Panc1 (cell line): ENCODE data around the gene PRELID2. TPM values are rescaled to one million over a fixed set of nuclear protein-coding genes. Genes with fewer than 3 reads are reported as not detected.
"Not testable (repeated sequence)": the region's sequence is repeated elsewhere in the genome, so short reads cannot be mapped to it uniquely, and the experiment has no call there.

Experiments
- ATAC-seq: fragments of 200-7000 bp; cut with Tn5 transposase; 2 replicates; pipeline ENCODE4 v1.9.1; 2020; ENCODE audit warnings: mild to moderate bottlenecking, moderate library complexity
- BruUV-seq: library from RNA; stranded (reverse); fragments of 400-500 nt; replicated peaks from 2 replicates; lab custom pipeline; 2021; lab: Mats Ljungman, UMichigan
- CTCF ChIA-PET: fragments of 300-600 bp; sonication (Branson Sonifier 250); formaldehyde crosslinking; loops from one replicate; lab custom pipeline; 2022; ENCODE audit warnings: antibody characterized with exemption; lab: Charles Lee
- POLR2A ChIA-PET: fragments of 300-600 bp; sonication (Branson Sonifier 250); formaldehyde crosslinking; loops from one replicate; lab custom pipeline; 2022; ENCODE audit warnings: antibody characterized with exemption; lab: Charles Lee
- DNase-seq: peaks from one replicate; pipeline ENCODE4 v3.0.0-alpha.2; 2010; ENCODE audit warnings: low read depth, low spot score
- H3K27ac ChIP-seq: 2 replicates; pipeline ENCODE4 v1.5.1; 2011; ENCODE audit warnings: mild to moderate bottlenecking, low read length, inconsistent platforms
- H3K27me3 ChIP-seq: fragments of 200-500 bp; sonication (Bioruptor generic); 2 replicates; pipeline ENCODE4 v1.6.0; 2014; ENCODE audit warnings: low read length, inconsistent platforms; ENCODE audit not compliant: control insufficient read depth, insufficient read depth
- H3K36me3 ChIP-seq: fragments of 200-500 bp; sonication (Bioruptor generic); 2 replicates; pipeline ENCODE4 v1.5.1; 2014; ENCODE audit warnings: inconsistent platforms, mild to moderate bottlenecking, low read length, moderate library complexity; ENCODE audit not compliant: control insufficient read depth, insufficient read depth
- H3K4me1 ChIP-seq: 2 replicates; pipeline ENCODE4 v1.5.1; 2011; ENCODE audit warnings: inconsistent platforms, mild to moderate bottlenecking, low read length, moderate library complexity; ENCODE audit not compliant: control insufficient read depth, insufficient read depth
- H3K4me3 ChIP-seq, 2 experiments: 2 replicates each; pipeline ENCODE4 v1.5.1; 2011 to 2012; ENCODE audit warnings: low read depth in 2 of 2, low read length in 2 of 2, mild to moderate bottlenecking in 2 of 2, inconsistent platforms in 1 of 2, moderate library complexity in 1 of 2
- H3K9me3 ChIP-seq: fragments of 200-500 bp; sonication (Bioruptor generic); 2 replicates; pipeline ENCODE4 v1.5.1; 2014; ENCODE audit warnings: low read depth, mild to moderate bottlenecking, inconsistent platforms, low read length, moderate library complexity; ENCODE audit not compliant: control insufficient read depth, insufficient read depth
- POLR2AphosphoS5 ChIP-seq: IDR thresholded peaks from 2 replicates; pipeline ENCODE4 v1.6.1; 2012; ENCODE audit warnings: mild to moderate bottlenecking, low read depth, low read length, moderate library complexity
- SIN3A ChIP-seq: IDR thresholded peaks from 2 replicates; pipeline ENCODE4 v1.6.1; 2012; ENCODE audit warnings: low read depth, mild to moderate bottlenecking, low read length, moderate library complexity, borderline replicate concordance; ENCODE audit not compliant: insufficient read depth
- TCF7L2 ChIP-seq: IDR thresholded peaks from 2 replicates; pipeline ENCODE4 v1.6.1; 2011; ENCODE audit warnings: mild to moderate bottlenecking, low read depth, low read length, inconsistent platforms
- in situ Hi-C: cut with HindIII; loops from 2 replicates; pipeline ENCODE4 v1.10.0; 2016; ENCODE audit warnings: low sequenced_read_pairs, low pct_unique_long_range_greater_than_20kb
- intact Hi-C: fragments of 100-400 bp; cut with micrococcal nuclease; formaldehyde crosslinking; loops from one replicate; pipeline ENCODE4 v1.10.0; 2022; ENCODE audit not compliant: unreplicated experiment
- total RNA-seq: library from RNA; stranded (reverse); gene quantifications from one replicate; pipeline ENCODE4 v1.2.1, GENCODE V29; 2021; ENCODE audit not compliant: unreplicated experiment
- TF ChIP-seq, protein P1 (sequence below), 2 experiments: IDR thresholded peaks; 2 replicates each; pipeline ENCODE4 v1.6.1; 2011 to 2012; ENCODE audit warnings: low read depth in 2 of 2, control low read depth in 1 of 2, low read length in 1 of 2, mild to moderate bottlenecking in 1 of 2, moderate library complexity in 1 of 2; ENCODE audit not compliant: insufficient read depth in 1 of 2
- TF ChIP-seq, protein P2 (sequence below): fragments of 450-650 bp; IDR thresholded peaks from 2 replicates; pipeline ENCODE4 v1.5.1; 2017; ENCODE audit warnings: mild to moderate bottlenecking

PRELID2 gene
- total RNA-seq, 1 experiment from 2014 or later, result 15.4 TPM

DNA sequence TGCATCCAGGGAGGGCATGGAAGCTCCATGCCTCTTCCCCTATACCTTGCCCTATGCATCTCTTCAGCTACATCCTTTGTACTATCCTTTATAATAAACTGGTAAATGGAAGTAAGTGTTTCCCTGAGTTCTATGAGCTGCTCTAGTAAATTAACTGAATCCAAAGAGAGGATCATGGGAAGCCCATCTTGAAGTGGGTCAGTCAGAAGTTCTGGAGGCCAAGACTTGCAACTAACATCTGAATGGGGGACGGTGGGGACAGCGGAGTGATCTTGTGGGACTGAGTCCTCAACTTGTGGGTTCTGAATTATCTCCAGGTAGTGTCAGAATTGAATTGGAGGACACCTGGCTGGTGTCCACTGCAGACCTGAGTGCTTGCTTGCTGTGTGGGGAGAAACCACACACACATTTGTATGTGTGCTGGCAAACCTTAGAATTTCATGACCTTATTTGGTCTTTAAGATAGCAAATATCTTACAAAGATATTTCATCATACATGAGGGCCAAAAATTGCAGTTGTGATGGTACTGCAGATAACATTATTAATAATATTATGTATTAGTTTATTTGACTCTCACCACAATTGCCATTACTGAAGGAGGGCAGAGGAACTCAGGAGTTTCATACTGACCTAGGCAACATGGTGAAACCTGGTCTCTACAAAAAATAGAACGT lies 5.5 kb upstream of the PRELID2 start:
- Histone ChIP-seq H3K4me1 (peaks cover 4% of the 10 kb centered on the region), H3K36me3 (no peaks in the 10 kb centered on the region), H3K27ac (no peak overlapping the region), H3K9me3 (no peaks in the 10 kb centered on the region), H3K4me3 (no peak overlapping the region), H3K27me3 (no peaks in the 10 kb centered on the region)
- ATAC-seq (no peak), DNase-seq (no peak)
- in situ Hi-C loops (no loop called here), intact Hi-C loops (no loop called here)
- no TSS peak for BruUV-seq
- TF ChIP-seq SIN3A (no peak), TCF7L2 (no peak), POLR2AphosphoS5 (no peak)
- TF ChIP-seq, protein P1, sequence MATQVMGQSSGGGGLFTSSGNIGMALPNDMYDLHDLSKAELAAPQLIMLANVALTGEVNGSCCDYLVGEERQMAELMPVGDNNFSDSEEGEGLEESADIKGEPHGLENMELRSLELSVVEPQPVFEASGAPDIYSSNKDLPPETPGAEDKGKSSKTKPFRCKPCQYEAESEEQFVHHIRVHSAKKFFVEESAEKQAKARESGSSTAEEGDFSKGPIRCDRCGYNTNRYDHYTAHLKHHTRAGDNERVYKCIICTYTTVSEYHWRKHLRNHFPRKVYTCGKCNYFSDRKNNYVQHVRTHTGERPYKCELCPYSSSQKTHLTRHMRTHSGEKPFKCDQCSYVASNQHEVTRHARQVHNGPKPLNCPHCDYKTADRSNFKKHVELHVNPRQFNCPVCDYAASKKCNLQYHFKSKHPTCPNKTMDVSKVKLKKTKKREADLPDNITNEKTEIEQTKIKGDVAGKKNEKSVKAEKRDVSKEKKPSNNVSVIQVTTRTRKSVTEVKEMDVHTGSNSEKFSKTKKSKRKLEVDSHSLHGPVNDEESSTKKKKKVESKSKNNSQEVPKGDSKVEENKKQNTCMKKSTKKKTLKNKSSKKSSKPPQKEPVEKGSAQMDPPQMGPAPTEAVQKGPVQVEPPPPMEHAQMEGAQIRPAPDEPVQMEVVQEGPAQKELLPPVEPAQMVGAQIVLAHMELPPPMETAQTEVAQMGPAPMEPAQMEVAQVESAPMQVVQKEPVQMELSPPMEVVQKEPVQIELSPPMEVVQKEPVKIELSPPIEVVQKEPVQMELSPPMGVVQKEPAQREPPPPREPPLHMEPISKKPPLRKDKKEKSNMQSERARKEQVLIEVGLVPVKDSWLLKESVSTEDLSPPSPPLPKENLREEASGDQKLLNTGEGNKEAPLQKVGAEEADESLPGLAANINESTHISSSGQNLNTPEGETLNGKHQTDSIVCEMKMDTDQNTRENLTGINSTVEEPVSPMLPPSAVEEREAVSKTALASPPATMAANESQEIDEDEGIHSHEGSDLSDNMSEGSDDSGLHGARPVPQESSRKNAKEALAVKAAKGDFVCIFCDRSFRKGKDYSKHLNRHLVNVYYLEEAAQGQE (IDR thresholded peaks at IDR 0.05; ENCODE audit: insufficient read depth in 1 of 2, low read depth in 2 of 2, low read length in 1 of 2), result no peak
- TF ChIP-seq, protein P2, sequence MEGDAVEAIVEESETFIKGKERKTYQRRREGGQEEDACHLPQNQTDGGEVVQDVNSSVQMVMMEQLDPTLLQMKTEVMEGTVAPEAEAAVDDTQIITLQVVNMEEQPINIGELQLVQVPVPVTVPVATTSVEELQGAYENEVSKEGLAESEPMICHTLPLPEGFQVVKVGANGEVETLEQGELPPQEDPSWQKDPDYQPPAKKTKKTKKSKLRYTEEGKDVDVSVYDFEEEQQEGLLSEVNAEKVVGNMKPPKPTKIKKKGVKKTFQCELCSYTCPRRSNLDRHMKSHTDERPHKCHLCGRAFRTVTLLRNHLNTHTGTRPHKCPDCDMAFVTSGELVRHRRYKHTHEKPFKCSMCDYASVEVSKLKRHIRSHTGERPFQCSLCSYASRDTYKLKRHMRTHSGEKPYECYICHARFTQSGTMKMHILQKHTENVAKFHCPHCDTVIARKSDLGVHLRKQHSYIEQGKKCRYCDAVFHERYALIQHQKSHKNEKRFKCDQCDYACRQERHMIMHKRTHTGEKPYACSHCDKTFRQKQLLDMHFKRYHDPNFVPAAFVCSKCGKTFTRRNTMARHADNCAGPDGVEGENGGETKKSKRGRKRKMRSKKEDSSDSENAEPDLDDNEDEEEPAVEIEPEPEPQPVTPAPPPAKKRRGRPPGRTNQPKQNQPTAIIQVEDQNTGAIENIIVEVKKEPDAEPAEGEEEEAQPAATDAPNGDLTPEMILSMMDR, result no peak
- ChIA-PET POLR2A (interaction anchor here (0.8 kb wide), 1 partner anchor 23 kb away, joined by 3 read pairs; no protein-coding TSS in a partner anchor), CTCF (no interaction called here)

DNA sequence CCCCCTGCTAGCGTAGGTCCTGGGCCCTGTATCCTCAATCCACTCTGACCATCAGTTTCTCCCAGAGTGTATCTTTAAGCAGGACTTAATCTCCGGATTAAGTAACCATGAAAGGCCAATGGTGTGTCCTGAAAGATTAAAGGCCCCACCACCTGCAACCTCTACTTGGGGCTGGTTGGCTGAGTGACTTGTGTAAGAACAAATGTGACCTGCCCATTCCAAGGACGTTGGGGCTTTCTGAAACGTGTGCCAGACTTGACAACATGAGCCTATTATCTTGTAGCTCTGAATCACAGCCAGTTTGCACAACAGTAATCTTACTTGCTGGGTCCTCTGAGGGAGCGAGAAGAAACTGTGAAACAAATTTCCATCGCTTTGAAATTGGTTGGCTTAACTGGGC lies 3.1 kb upstream of the PRELID2 start:
- ChIA-PET POLR2A (no interaction called here), CTCF (no interaction called here)
- no peak for TF ChIP-seq POLR2AphosphoS5
- no peak for TF ChIP-seq TCF7L2
- no peak for TF ChIP-seq SIN3A
- TF ChIP-seq, protein P1 (IDR thresholded peaks at IDR 0.05; ENCODE audit: insufficient read depth in 1 of 2, low read depth in 2 of 2, low read length in 1 of 2), result no peak
- TF ChIP-seq, protein P2, result no peak
- no peak overlapping the region for H3K27ac ChIP-seq
- DNase-seq, result no peak
- H3K27me3 ChIP-seq, result no peaks in the 10 kb centered on the region
- intact Hi-C loops (loop anchor here (5.0 kb wide), 1 partner anchor 99 kb away; the partner anchor contains the start of gene SH3RF2), in situ Hi-C loops (no loop called here)
- H3K4me3 ChIP-seq, result no peak overlapping the region
- ATAC-seq, result no peak
- H3K4me1 ChIP-seq, result peaks cover 17% of the 10 kb centered on the region
- no peaks in the 10 kb centered on the region for H3K36me3 ChIP-seq
- BruUV-seq, result no TSS peak
- H3K9me3 ChIP-seq, result no peaks in the 10 kb centered on the region

DNA sequence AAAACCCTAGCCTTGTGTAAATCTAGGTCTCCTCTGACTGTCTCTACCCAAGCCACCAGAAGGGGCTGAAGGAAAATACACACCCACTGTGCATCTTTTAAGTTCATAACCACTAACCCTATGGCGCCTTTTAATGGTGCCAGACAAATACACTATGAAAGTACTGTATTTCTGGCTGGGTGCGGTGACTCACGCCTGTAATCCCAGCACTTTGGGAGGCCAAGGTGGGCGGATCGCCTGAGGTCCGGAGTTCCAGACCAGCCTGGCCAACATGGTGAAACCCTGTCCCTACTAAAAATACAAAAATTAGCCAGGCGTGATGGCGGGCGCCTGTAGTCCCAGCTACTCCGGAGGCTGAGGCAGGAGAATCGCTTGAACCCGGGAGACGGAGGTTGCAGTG lies 1.1 kb upstream of the PRELID2 start:
- Histone ChIP-seq H3K27ac (peak overlapping the region; percentile 89), H3K4me3 (peak overlapping the region in 1 of 2 experiments; percentile 96; a peak in 2 of 4 replicates)

More for the DNA sequence above, 1.1 kb upstream of the PRELID2 start:
- H3K9me3 ChIP-seq, in situ Hi-C loops, H3K27me3 ChIP-seq, H3K36me3 ChIP-seq, ATAC-seq, DNase-seq, BruUV-seq: not testable (repeated sequence)
- H3K4me1 ChIP-seq, result peaks cover 19% of the 10 kb centered on the region
- CTCF ChIA-PET, result interaction anchor here (1.1 kb wide), 1 partner anchor 52 kb away, joined by 3 read pairs; no protein-coding TSS in a partner anchor
- intact Hi-C loops, result loop anchor here (5.0 kb wide), 1 partner anchor 101 kb away; the partner anchor contains the start of gene SH3RF2
- POLR2A ChIA-PET, result interaction anchor here (0.6 kb wide), 1 partner anchor 14 kb away, joined by 6 read pairs; no protein-coding TSS in a partner anchor
